ENCODE results near the gene KSR2. TPM values are rescaled to one million over a fixed set of nuclear protein-coding genes. Genes with fewer than 3 reads are reported as not detected.

KSR2 gene
- total RNA-seq, 1 donor: under 0.01 TPM

DNA sequence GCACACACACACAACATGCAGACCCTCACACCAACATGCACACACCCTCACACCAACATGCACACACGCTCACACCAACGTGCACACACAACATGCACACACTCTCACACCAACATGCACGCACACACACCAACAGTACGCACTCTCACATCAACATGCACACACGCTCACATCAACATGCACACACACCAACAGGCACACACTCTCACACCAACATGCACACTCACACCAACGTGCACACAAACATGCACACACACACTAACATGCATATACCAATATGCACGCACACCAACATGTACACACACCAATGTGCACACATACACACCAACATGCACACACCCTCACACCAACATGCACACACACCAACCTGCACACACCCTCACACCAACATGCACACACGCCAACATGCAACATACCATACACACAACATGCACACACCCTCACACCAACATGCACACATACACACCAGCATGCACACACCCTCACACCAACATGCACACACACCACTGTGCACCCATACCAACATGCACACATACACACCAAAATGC, 175.8 kb downstream of the KSR2 start:
- H3K4me1 ChIP-seq (ENCODE audit: insufficient read depth, low read length): no peaks in the 10 kb centered on the region
- H3K27me3 ChIP-seq (ENCODE audit: insufficient read depth, low read length): no peaks in the 10 kb centered on the region
- no peak overlapping the region for H3K4me2 ChIP-seq (ENCODE audit: insufficient read depth, low read length)
- DNase-seq (ENCODE audit: insufficient read length, low spot score, missing footprints): no peak
- H3K9me3 ChIP-seq (ENCODE audit: low read depth, low read length): peaks cover 2% of the 10 kb centered on the region
- no peak overlapping the region for H2AFZ ChIP-seq (ENCODE audit: low read length)
- no peaks in the 10 kb centered on the region for H3K79me2 ChIP-seq (ENCODE audit: insufficient read depth, low read length)
- no peak overlapping the region for H3K4me3 ChIP-seq (ENCODE audit: insufficient read depth, low read length)
- TF ChIP-seq, protein P1, sequence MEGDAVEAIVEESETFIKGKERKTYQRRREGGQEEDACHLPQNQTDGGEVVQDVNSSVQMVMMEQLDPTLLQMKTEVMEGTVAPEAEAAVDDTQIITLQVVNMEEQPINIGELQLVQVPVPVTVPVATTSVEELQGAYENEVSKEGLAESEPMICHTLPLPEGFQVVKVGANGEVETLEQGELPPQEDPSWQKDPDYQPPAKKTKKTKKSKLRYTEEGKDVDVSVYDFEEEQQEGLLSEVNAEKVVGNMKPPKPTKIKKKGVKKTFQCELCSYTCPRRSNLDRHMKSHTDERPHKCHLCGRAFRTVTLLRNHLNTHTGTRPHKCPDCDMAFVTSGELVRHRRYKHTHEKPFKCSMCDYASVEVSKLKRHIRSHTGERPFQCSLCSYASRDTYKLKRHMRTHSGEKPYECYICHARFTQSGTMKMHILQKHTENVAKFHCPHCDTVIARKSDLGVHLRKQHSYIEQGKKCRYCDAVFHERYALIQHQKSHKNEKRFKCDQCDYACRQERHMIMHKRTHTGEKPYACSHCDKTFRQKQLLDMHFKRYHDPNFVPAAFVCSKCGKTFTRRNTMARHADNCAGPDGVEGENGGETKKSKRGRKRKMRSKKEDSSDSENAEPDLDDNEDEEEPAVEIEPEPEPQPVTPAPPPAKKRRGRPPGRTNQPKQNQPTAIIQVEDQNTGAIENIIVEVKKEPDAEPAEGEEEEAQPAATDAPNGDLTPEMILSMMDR (IDR thresholded peaks at IDR 0.05; ENCODE audit: extremely low read depth, low read depth, low read length): no peak
- H3K36me3 ChIP-seq (ENCODE audit: insufficient read depth, low read length): no peaks in the 10 kb centered on the region
- H4K20me1 ChIP-seq (ENCODE audit: insufficient read depth, low read length): no peaks in the 10 kb centered on the region
- H3K27ac ChIP-seq (ENCODE audit: low read depth, low read length): no peak overlapping the region

DNA sequence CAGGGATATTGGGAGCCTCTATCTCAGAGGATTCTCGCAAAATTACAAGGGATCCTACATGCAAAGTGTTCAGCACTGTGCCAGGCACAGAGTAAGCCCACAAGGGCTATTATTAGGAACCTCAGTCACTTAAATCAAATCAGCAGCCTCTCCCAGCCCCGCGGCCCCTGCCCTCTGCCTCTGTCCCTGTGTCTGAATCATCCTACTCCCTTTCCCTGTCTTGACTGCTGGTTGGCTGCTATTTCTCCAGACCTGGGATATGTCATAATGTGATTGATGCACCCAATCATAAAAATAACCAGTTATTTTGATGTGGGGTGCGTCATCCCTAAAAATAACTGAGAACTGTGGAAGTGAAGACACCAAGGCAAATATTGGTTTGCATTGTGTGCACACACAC, 176.3 kb downstream of the KSR2 start:
- TF ChIP-seq, protein P1 (IDR thresholded peaks at IDR 0.05; ENCODE audit: extremely low read depth, low read depth, low read length): no peak
- DNase-seq (ENCODE audit: insufficient read length, low spot score, missing footprints): no peak
- Histone ChIP-seq H3K9me3 (ENCODE audit: low read depth, low read length) (peaks cover 2% of the 10 kb centered on the region), H3K4me3 (ENCODE audit: insufficient read depth, low read length) (no peak overlapping the region), H3K27me3 (ENCODE audit: insufficient read depth, low read length) (no peaks in the 10 kb centered on the region), H3K4me2 (ENCODE audit: insufficient read depth, low read length) (no peak overlapping the region), H3K4me1 (ENCODE audit: insufficient read depth, low read length) (no peaks in the 10 kb centered on the region), H2AFZ (ENCODE audit: low read length) (no peak overlapping the region), H3K79me2 (ENCODE audit: insufficient read depth, low read length) (no peaks in the 10 kb centered on the region), H3K27ac (ENCODE audit: low read depth, low read length) (no peak overlapping the region), H3K36me3 (ENCODE audit: insufficient read depth, low read length) (no peaks in the 10 kb centered on the region), H4K20me1 (ENCODE audit: insufficient read depth, low read length) (no peaks in the 10 kb centered on the region)

DNA sequence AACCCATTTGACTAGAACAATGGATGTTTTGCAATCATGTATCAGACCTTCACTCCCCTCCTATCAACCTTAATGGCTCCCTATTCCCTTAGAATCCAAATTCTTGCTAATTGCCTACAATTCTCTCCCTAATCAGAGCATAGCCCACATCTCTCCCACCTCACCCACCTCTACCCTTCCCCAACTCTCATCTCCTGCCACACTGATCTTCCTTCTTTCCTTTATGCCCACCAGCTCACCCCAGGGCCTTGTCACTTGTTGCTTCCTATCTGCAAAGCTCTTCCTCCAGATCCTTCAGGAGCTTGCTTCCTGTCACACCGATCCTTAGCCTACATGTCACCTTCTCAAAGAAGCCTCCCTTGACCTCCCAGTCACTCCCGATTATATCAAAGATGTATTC, 177.8 kb downstream of the KSR2 start:
- Histone ChIP-seq H3K27me3 (ENCODE audit: insufficient read depth, low read length) (no peaks in the 10 kb centered on the region), H3K4me3 (ENCODE audit: insufficient read depth, low read length) (no peak overlapping the region), H3K4me2 (ENCODE audit: insufficient read depth, low read length) (no peak overlapping the region), H3K9me3 (ENCODE audit: low read depth, low read length) (peaks cover 2% of the 10 kb centered on the region), H3K36me3 (ENCODE audit: insufficient read depth, low read length) (no peaks in the 10 kb centered on the region), H3K4me1 (ENCODE audit: insufficient read depth, low read length) (no peaks in the 10 kb centered on the region), H4K20me1 (ENCODE audit: insufficient read depth, low read length) (no peaks in the 10 kb centered on the region), H3K79me2 (ENCODE audit: insufficient read depth, low read length) (no peaks in the 10 kb centered on the region), H2AFZ (ENCODE audit: low read length) (no peak overlapping the region), H3K27ac (ENCODE audit: low read depth, low read length) (no peak overlapping the region)
- no peak for DNase-seq (ENCODE audit: insufficient read length, low spot score, missing footprints)
- TF ChIP-seq, protein P1 (IDR thresholded peaks at IDR 0.05; ENCODE audit: extremely low read depth, low read depth, low read length): no peak

DNA sequence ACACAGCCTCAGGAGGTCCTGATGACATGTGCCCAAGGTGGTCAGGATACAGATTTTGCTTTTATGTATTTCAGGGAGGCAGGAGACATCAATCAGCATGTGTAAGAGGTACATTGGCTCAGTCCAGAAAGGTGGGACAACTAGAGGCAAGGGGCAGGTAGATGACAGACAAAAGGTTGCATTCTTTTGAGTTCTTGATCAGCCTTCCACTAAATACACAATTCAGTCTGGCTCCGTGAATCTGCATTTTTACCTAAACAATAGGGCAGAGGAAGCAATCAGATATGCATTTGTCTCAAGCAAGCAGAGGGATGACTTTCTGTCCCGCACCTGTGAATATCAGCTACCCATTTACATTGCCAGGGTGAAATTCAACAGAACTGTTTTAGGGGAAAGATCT, 178.6 kb downstream of the KSR2 start:
- Histone ChIP-seq H3K27ac (ENCODE audit: low read depth, low read length) (no peak overlapping the region), H3K27me3 (ENCODE audit: insufficient read depth, low read length) (no peaks in the 10 kb centered on the region), H3K36me3 (ENCODE audit: insufficient read depth, low read length) (no peaks in the 10 kb centered on the region), H4K20me1 (ENCODE audit: insufficient read depth, low read length) (no peaks in the 10 kb centered on the region), H3K4me1 (ENCODE audit: insufficient read depth, low read length) (no peaks in the 10 kb centered on the region), H3K79me2 (ENCODE audit: insufficient read depth, low read length) (no peaks in the 10 kb centered on the region), H3K4me3 (ENCODE audit: insufficient read depth, low read length) (no peak overlapping the region), H3K9me3 (ENCODE audit: low read depth, low read length) (peaks cover 2% of the 10 kb centered on the region), H2AFZ (ENCODE audit: low read length) (no peak overlapping the region), H3K4me2 (ENCODE audit: insufficient read depth, low read length) (no peak overlapping the region)
- DNase-seq (ENCODE audit: insufficient read length, low spot score, missing footprints): no peak
- TF ChIP-seq, protein P1 (IDR thresholded peaks at IDR 0.05; ENCODE audit: extremely low read depth, low read depth, low read length): no peak

Data from osteoblast (primary cell).